Thoracic aorta (tissue), 2 donors: ENCODE results near the gene FAM227A. TPM values are rescaled to one million over a fixed set of nuclear protein-coding genes. Genes with fewer than 3 reads are reported as not detected.
A peak's percentile ranks its signal among the peaks of the same experiment; 100 is the strongest.

Source experiments
- ATAC-seq: fragments of 150-250 bp; one replicate; pipeline ENCODE4 v1.8.0; 2017; ENCODE audit warnings: low read depth; ENCODE audit not compliant: insufficient number of reproducible peaks, low FRiP score
- DNase-seq: peaks from one replicate; pipeline ENCODE4 v3.0.0-alpha.2; 2020; ENCODE audit warnings: low spot score
- H3K27ac ChIP-seq, 2 donors: fragments of 200-600 bp; sonication (generic); 1 replicate in 1 of 2; 2 replicates in 1 of 2; pipeline ENCODE4 v1.5.1; 2016; ENCODE audit warnings: mild to moderate bottlenecking in 2 of 2, moderate library complexity in 2 of 2
- H3K27me3 ChIP-seq: fragments of 200-600 bp; sonication (generic); replicated peaks from 2 replicates; pipeline ENCODE4 v1.6.0; 2016; ENCODE audit warnings: mild to moderate bottlenecking; ENCODE audit not compliant: insufficient read depth
- H3K36me3 ChIP-seq: fragments of 200-600 bp; sonication (generic); one replicate; pipeline ENCODE4 v1.5.1; 2016
- H3K4me1 ChIP-seq, 2 donors: fragments of 200-600 bp; sonication (generic); 1 replicate in 1 of 2; 2 replicates in 1 of 2; pipeline versions ENCODE4 v1.5.1 to v1.6.0; 2016; ENCODE audit warnings: low read depth in 2 of 2, mild to moderate bottlenecking in 1 of 2; ENCODE audit not compliant: control insufficient read depth in 1 of 2
- H3K4me3 ChIP-seq: fragments of 200-600 bp; sonication (generic); 2 replicates; pipeline ENCODE4 v1.5.1; 2016; ENCODE audit warnings: mild to moderate bottlenecking
- H3K9me3 ChIP-seq: fragments of 200-600 bp; sonication (generic); 2 replicates; pipeline ENCODE4 v1.5.1; 2016
- CTCF ChIP-seq: fragments of 200-600 bp; sonication (generic); IDR thresholded peaks from one replicate; pipeline ENCODE4 v1.5.1; 2019; ENCODE audit warnings: antibody characterized with exemption
- total RNA-seq, 2 donors: library from RNA; depleted of rRNA; stranded (reverse); fragments of >200 nt; gene quantifications; one replicate each; pipeline versions ENCODE4 v1.1.0 to v1.2.3, GENCODE V29; 2016

The FAM227A gene
- 1 to 10 TPM in 1 of 2 donors, under 1 TPM in 1; 0.71 to 1.9 TPM for total RNA-seq

DNA sequence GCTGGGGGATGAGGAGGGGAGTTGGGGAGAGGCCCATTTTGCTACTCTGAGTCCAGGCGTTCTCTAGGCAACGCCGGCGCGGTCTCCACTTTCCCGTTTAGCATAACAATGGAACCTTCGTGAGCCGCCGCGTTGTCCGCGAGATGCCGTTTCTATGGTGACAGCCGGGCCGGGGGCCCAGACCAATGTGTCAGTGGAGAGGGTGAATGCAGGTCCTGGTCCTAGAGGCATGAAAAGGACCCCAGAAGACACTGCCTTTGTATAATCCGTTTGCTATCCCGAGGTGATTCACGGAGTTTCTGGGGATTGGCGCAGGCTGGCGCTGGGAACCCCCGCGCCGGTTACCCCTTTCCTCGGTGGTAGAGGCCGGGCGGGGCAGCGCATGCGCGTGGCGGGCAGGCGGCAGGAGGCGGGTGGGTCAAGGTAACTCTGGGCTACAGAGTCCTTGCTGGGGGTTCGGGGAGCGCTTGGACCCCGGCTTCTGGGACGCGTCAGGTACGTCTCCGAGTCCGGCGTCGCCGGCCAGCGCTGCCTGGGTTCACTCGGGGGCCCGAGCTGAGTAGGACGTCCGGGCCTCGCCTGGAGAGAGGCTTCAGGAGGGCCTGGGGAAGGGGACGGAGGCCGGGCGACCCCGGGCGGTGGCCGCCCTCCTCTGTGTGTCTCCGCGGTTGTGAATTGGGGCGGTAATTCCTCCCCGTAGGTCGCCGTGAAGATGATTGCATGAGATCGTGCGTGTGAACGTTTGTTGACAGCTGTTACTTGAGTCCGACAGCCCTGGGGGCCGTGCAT lies at the start of gene FAM227A, which contains the start of gene CBY1:
Gene FAM227A, minus strand, starts transcription at position 137 of the 789 bp plus-strand sequence. CDS start 6,224 bp downstream, outside the sequence.
Gene CBY1, plus strand, starts transcription at position 383 of the 789 bp plus-strand sequence. CDS start 11,417 bp downstream, outside the sequence.
- Histone ChIP-seq H3K27me3 (no peaks in the 10 kb centered on the region), H3K36me3 (no peaks in the 10 kb centered on the region), H3K4me1 (peaks cover 7 to 12% of the 10 kb centered on the region in 2 donors), H3K4me3 (peak within 1 kb of the TSS; percentile 82), H3K9me3 (no peaks in the 10 kb centered on the region), H3K27ac (peak within 1 kb of the TSS; percentile 64 to 80)
- no peak for TF ChIP-seq CTCF
- ATAC-seq (peak; percentile 80), DNase-seq (peak; percentile 61)

- no peaks in the 10 kb centered on the region for H3K36me3 ChIP-seq
- no peak for TF ChIP-seq CTCF
- peaks cover 17 to 43% of the 10 kb centered on the region in 2 donors for H3K4me1 ChIP-seq
- peak; percentile 99 for DNase-seq
- peak; percentile 90 for ATAC-seq
- H3K27me3 ChIP-seq = no peaks in the 10 kb centered on the region
- H3K4me3 ChIP-seq = peak within 1 kb of the TSS; percentile 86
- no peaks in the 10 kb centered on the region for H3K9me3 ChIP-seq
- H3K27ac ChIP-seq = peak within 1 kb of the TSS; percentile 93 to 94
These were observed 49.3 kb upstream of the FAM227A start, which contains the start of gene GTPBP1 for GRCh38 chr22:38705235-38706100. TSS of gene GTPBP1 (plus strand) at chr22:38705944. CDS start at chr22:38705956, 12 bp downstream.

- Histone ChIP-seq H3K9me3 (no peaks in the 10 kb centered on the region), H3K27ac (peak overlapping the region; percentile 63 to 71), H3K36me3 (no peaks in the 10 kb centered on the region), H3K4me3 (peak overlapping the region; percentile 66), H3K27me3 (no peaks in the 10 kb centered on the region), H3K4me1 (peaks cover 17 to 43% of the 10 kb centered on the region in 2 donors)
- no peak for TF ChIP-seq CTCF
- no peak for ATAC-seq
- DNase-seq = no peak
These were observed 48.6 kb upstream of the FAM227A start for GRCh38 chr22:38704654-38705234.

GRCh38 chr22:38700789-38701628 lies 44.8 kb upstream of the FAM227A start, which contains the start of gene JOSD1:
TSS of gene JOSD1 (minus strand) at chr22:38700943. CDS start at chr22:38699987, 956 bp downstream.
- Histone ChIP-seq H3K4me1 (peaks cover 31 to 53% of the 10 kb centered on the region in 2 donors), H3K36me3 (no peaks in the 10 kb centered on the region), H3K27me3 (no peaks in the 10 kb centered on the region), H3K27ac (peak within 1 kb of the TSS; percentile 96), H3K9me3 (no peaks in the 10 kb centered on the region), H3K4me3 (peak within 1 kb of the TSS; percentile 91)
- no peak for TF ChIP-seq CTCF
- peak; percentile 38 for ATAC-seq
- DNase-seq = peak; percentile 79
